Activated CD4-positive, alpha-beta memory T cell treated with anti-CD3 and anti-CD28 coated beads for 36 hours (primary cell): ENCODE results near the gene CFAP65. TPM values are rescaled to one million over a fixed set of nuclear protein-coding genes. Genes with fewer than 3 reads are reported as not detected.

Experiments used
- CTCF ChIA-PET: fragments of 350-600 bp; sonication (Branson Sonifier 250); formaldehyde crosslinking; loops from one replicate; lab custom pipeline; 2021; ENCODE audit warnings: antibody characterized with exemption, inconsistent platforms; lab: Charles Lee
- POLR2A ChIA-PET: fragments of 350-600 bp; sonication (Branson Sonifier 250); formaldehyde crosslinking; loops from one replicate; lab custom pipeline; 2021; ENCODE audit warnings: antibody characterized with exemption; lab: Charles Lee
- DNase-seq: peaks from one replicate; pipeline ENCODE4 v3.0.0-alpha.2; 2020
- H3K27ac Mint-ChIP-seq: one replicate; pipeline ENCODE4 v1.8.0; 2021; ENCODE audit warnings: mixed read lengths
- H3K27me3 Mint-ChIP-seq: one replicate; pipeline ENCODE4 v1.8.0; 2021; ENCODE audit warnings: mixed read lengths
- H3K36me3 Mint-ChIP-seq: one replicate; pipeline ENCODE4 v1.8.0; 2021; ENCODE audit warnings: mixed read lengths
- H3K4me1 Mint-ChIP-seq: one replicate; pipeline ENCODE4 v1.8.0; 2021; ENCODE audit warnings: low read depth, mixed read lengths
- H3K4me3 Mint-ChIP-seq: one replicate; pipeline ENCODE4 v1.8.0; 2021; ENCODE audit warnings: mild to moderate bottlenecking, mixed read lengths
- H3K9me3 Mint-ChIP-seq: one replicate; pipeline ENCODE4 v1.8.0; 2021; ENCODE audit warnings: mixed read lengths
- intact Hi-C: fragments of 100-400 bp; cut with micrococcal nuclease; formaldehyde crosslinking; loops from one replicate; pipeline ENCODE4 v1.15.1; 2023
- total RNA-seq, 2 experiments: library from RNA; stranded (reverse); gene quantifications; one replicate each; pipeline ENCODE4 v1.2.3, GENCODE V29; 2021

Gene CFAP65
- total RNA-seq, 2 experiments from 2014 or later, result not detected

DNA sequence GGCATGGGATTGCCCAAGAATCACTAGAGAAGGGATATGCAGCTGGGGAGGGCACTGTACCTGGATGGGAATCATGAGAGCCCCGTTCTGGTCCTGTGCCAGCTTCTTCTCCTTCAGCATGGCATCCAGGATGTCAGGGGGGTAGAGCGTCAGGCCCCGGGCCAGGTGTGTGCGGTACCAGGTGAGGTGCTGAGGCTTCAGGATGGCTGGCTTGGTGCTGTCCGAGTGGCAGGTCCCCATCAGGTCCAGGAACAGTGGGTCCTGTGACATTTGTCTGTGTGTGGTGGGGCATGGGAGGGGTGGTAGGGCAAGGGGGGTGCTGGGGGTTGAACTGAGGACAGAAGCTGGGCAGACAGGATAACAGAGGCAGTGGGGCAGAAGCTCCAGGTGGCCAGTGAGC is 13.2 kb downstream of the CFAP65 start:
- no peak for DNase-seq
- CTCF ChIA-PET, result interaction anchor here (1.9 to 6.4 kb wide), 4 partner anchors 48 to 126 kb away, joined by 8 to 81 read pairs (median 12); no protein-coding TSS in a partner anchor
- Mint-ChIP-seq H3K4me1 (no peaks in the 10 kb centered on the region), H3K36me3 (no peaks in the 10 kb centered on the region), H3K9me3 (no peaks in the 10 kb centered on the region), H3K27me3 (peaks cover 18% of the 10 kb centered on the region), H3K4me3 (no peak overlapping the region), H3K27ac (no peak overlapping the region)
- intact Hi-C loops, result no loop called here
- POLR2A ChIA-PET, result no interaction called here

GRCh38 chr2:219027511-219028055 is 13.7 kb downstream of the CFAP65 start:
- H3K27me3 Mint-ChIP-seq, result peaks cover 18% of the 10 kb centered on the region
- no peaks in the 10 kb centered on the region for H3K36me3 Mint-ChIP-seq
- H3K27ac Mint-ChIP-seq, result no peak overlapping the region
- H3K4me1 Mint-ChIP-seq, result no peaks in the 10 kb centered on the region
- ChIA-PET POLR2A (no interaction called here), CTCF (interaction anchor here (1.0 to 6.4 kb wide), 6 partner anchors 17 to 129 kb away, joined by 3 to 81 read pairs (median 7); no protein-coding TSS in a partner anchor)
- H3K4me3 Mint-ChIP-seq, result no peak overlapping the region
- no peak for DNase-seq
- no peaks in the 10 kb centered on the region for H3K9me3 Mint-ChIP-seq
- intact Hi-C loops, result no loop called here

DNA sequence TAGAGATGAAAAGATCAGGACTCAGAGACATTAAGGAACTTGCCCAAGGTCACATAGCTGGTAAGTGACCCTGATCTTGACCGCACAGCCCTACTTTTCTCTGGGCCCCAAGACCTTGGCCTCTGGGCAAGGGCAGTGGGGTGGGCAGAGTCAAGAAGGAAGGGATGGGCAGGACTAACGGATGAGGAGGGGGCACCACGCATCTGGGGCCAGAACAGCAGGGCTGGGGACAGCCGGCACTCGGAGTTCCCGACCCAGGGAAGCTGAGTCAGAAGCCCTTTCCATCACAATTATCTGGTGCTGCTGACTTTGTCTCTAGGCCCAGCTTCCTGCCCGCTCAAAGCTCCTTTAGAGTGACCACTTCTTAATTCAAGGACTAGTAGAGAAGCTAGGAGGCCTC is 14.4 kb downstream of the CFAP65 start:
- H3K36me3 Mint-ChIP-seq, result no peaks in the 10 kb centered on the region
- CTCF ChIA-PET, result interaction anchor here (1.0 to 6.4 kb wide), 6 partner anchors 16 to 129 kb away, joined by 3 to 81 read pairs (median 7); no protein-coding TSS in a partner anchor
- POLR2A ChIA-PET, result no interaction called here
- H3K27ac Mint-ChIP-seq, result no peak overlapping the region
- intact Hi-C loops, result no loop called here
- H3K4me3 Mint-ChIP-seq, result no peak overlapping the region
- H3K27me3 Mint-ChIP-seq, result peaks cover 12% of the 10 kb centered on the region
- no peaks in the 10 kb centered on the region for H3K9me3 Mint-ChIP-seq
- H3K4me1 Mint-ChIP-seq, result no peaks in the 10 kb centered on the region
- no peak for DNase-seq

GRCh38 chr2:219025637-219026585 is 15.4 kb downstream of the CFAP65 start:
- no peaks in the 10 kb centered on the region for H3K9me3 Mint-ChIP-seq
- peaks cover 8% of the 10 kb centered on the region for H3K27me3 Mint-ChIP-seq
- H3K4me3 Mint-ChIP-seq, result no peak overlapping the region
- H3K36me3 Mint-ChIP-seq, result no peaks in the 10 kb centered on the region
- ChIA-PET POLR2A (no interaction called here), CTCF (interaction anchor here (0.6 to 6.4 kb wide), 5 partner anchors 15 to 178 kb away, joined by 3 to 81 read pairs (median 6); partner anchors contain the start of gene CFAP65)
- DNase-seq, result no peak
- intact Hi-C loops, result no loop called here
- H3K27ac Mint-ChIP-seq, result no peak overlapping the region
- no peaks in the 10 kb centered on the region for H3K4me1 Mint-ChIP-seq

- Mint-ChIP-seq H3K27ac (no peak overlapping the region), H3K36me3 (no peaks in the 10 kb centered on the region), H3K9me3 (no peaks in the 10 kb centered on the region), H3K4me1 (no peaks in the 10 kb centered on the region), H3K27me3 (peaks cover 3% of the 10 kb centered on the region), H3K4me3 (no peak overlapping the region)
- CTCF ChIA-PET, result interaction anchor here (0.6 to 2.1 kb wide), 4 partner anchors 29 to 131 kb away, joined by 3 to 5 read pairs (median 4); no protein-coding TSS in a partner anchor
- no peak for DNase-seq
- POLR2A ChIA-PET, result no interaction called here
- intact Hi-C loops, result no loop called here
These were observed 17.3 kb downstream of the CFAP65 start for GRCh38 chr2:219024059-219024458.

DNA sequence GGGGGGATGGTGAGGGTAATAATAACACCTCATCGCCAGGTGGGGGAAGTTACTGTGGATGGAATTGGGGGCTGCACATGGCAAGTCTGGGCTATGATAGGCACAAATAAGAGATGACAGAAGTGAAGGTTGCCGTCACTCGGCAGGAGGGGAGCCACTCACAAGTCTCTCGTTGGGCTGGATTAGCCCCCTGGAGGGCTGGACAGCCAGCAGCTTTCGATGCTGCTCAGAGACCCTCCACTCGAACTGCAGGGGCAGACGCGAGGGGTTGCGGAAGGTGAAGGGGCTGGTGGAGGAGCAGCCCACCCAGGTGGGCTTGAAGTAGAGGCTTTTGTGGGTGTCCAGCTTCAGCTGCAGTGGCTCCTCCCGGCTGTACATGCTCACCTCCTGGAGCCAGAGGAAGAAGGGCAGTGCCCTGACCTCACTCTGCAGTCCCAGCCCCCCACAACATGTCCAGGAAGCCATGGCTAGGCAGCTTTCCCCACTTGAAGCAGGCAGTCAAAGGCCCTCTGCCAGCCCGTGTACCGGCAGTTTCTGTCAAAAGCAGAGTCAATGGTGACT is 18.2 kb downstream of the CFAP65 start:
- DNase-seq, result no peak
- H3K27me3 Mint-ChIP-seq, result no peaks in the 10 kb centered on the region
- H3K4me3 Mint-ChIP-seq, result no peak overlapping the region
- intact Hi-C loops, result no loop called here
- H3K4me1 Mint-ChIP-seq, result no peaks in the 10 kb centered on the region
- ChIA-PET CTCF (interaction anchor here (2.1 kb wide), 1 partner anchor 132 kb away, joined by 5 read pairs; no protein-coding TSS in a partner anchor), POLR2A (no interaction called here)
- no peaks in the 10 kb centered on the region for H3K36me3 Mint-ChIP-seq
- no peak overlapping the region for H3K27ac Mint-ChIP-seq
- no peaks in the 10 kb centered on the region for H3K9me3 Mint-ChIP-seq

DNA sequence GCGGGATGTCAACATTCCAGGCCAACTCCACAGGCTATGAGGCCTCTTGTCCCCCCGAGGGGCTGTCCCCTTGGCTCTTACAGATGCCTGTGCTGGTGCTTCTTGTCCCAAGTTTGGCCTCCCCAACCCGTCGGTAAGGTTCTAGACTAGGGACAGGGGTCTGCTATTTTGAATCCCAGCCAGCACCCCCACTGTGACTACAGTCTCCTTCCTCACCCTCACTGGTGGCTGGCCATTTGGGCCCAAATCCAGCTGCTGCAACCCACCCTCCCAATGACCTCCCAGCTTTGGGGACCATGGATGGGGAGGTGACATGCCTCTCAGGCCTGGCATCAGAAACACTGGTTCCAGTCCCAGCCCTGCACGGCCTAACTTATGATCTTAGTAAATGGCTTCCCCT is 18.7 kb downstream of the CFAP65 start:
- Mint-ChIP-seq H3K4me3 (no peak overlapping the region), H3K4me1 (no peaks in the 10 kb centered on the region), H3K27ac (no peak overlapping the region), H3K36me3 (no peaks in the 10 kb centered on the region), H3K27me3 (no peaks in the 10 kb centered on the region), H3K9me3 (no peaks in the 10 kb centered on the region)
- ChIA-PET CTCF (no interaction called here), POLR2A (no interaction called here)
- intact Hi-C loops, result no loop called here
- no peak for DNase-seq

- DNase-seq, result no peak
- Mint-ChIP-seq H3K27me3 (no peaks in the 10 kb centered on the region), H3K36me3 (no peaks in the 10 kb centered on the region), H3K4me1 (no peaks in the 10 kb centered on the region), H3K4me3 (no peak overlapping the region), H3K9me3 (no peaks in the 10 kb centered on the region), H3K27ac (no peak overlapping the region)
- intact Hi-C loops, result no loop called here
- ChIA-PET POLR2A (no interaction called here), CTCF (no interaction called here)
These were observed 19.3 kb downstream of the CFAP65 start for GRCh38 chr2:219022041-219022440.

- H3K27ac Mint-ChIP-seq, result no peak overlapping the region
- H3K9me3 Mint-ChIP-seq, result no peaks in the 10 kb centered on the region
- H3K4me1 Mint-ChIP-seq, result no peaks in the 10 kb centered on the region
- DNase-seq, result no peak
- CTCF ChIA-PET, result interaction anchor here (3.3 kb wide), 1 partner anchor 8 kb away, joined by 14 read pairs; no protein-coding TSS in a partner anchor
- POLR2A ChIA-PET, result no interaction called here
- H3K27me3 Mint-ChIP-seq, result no peaks in the 10 kb centered on the region
- H3K36me3 Mint-ChIP-seq, result no peaks in the 10 kb centered on the region
- H3K4me3 Mint-ChIP-seq, result no peak overlapping the region
- intact Hi-C loops, result no loop called here
These were observed 19.7 kb downstream of the CFAP65 start for GRCh38 chr2:219021591-219021990.

DNA sequence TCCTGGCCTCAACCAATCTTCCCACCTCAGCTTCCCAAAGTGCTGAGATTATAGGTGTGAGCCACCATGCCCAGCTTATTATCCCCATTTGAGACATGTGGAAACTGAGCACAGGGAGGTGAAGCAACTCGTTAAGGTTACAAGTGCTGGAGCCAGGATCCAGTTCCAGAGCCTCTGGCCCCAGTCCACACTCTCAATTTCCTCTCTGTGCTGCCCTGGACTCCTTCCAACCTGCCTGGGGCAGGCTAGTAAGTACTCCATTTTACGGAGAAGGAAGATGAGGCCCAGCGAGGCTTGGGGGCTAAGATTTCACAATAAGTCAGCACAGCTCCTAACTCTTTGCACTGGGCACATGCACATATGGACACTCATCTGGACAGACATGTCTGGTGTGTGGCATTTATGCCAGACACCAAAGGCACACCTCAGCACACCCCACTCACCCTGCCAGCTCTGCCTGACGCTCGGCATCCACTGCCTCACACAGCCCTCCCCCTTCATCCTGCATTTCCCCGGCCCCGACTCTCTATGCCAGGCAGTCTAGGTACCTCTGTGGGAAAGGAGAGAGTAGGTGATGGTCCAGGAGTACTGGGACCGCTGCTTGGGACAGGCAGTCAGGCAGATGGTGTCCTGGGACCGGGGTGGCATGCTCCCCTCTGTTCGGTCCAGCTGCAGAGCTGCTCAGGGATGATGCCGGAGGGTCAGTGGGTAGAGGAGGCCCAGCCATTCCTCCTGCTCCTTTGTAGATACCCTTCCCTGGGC is 20.5 kb downstream of the CFAP65 start:
- Mint-ChIP-seq H3K27ac (no peak overlapping the region), H3K4me3 (no peak overlapping the region), H3K27me3 (no peaks in the 10 kb centered on the region), H3K4me1 (no peaks in the 10 kb centered on the region), H3K36me3 (no peaks in the 10 kb centered on the region), H3K9me3 (no peaks in the 10 kb centered on the region)
- DNase-seq, result no peak
- POLR2A ChIA-PET, result no interaction called here
- CTCF ChIA-PET, result interaction anchor here (1.0 to 3.3 kb wide), 2 partner anchors 9 to 99 kb away, joined by 3 to 14 read pairs; no protein-coding TSS in a partner anchor
- intact Hi-C loops, result no loop called here

DNA sequence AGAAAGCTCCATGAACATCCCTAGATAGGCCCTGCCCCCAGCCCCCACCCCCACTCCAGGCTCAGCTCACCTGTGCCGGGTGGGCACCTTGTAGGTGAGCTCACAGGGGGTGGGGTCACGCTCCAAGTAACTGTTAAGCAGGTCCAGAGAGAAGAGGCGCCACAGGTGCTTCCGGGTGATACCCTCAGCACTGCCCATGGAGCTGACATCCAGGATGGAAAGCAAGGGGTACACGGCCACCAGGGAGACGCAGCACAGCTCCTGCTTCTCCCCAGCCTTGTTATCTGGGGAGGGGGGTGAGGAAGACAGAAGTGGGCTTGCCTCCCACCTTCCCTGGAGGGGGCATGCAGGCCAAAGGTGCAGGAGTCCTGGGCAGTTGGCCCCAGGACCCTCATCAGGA is 21.9 kb downstream of the CFAP65 start:
- Mint-ChIP-seq H3K27ac (no peak overlapping the region), H3K9me3 (no peaks in the 10 kb centered on the region), H3K27me3 (no peaks in the 10 kb centered on the region), H3K4me3 (no peak overlapping the region), H3K36me3 (no peaks in the 10 kb centered on the region), H3K4me1 (no peaks in the 10 kb centered on the region)
- DNase-seq, result no peak
- POLR2A ChIA-PET, result no interaction called here
- CTCF ChIA-PET, result interaction anchor here (1.3 to 3.3 kb wide), 2 partner anchors 10 to 135 kb away, joined by 4 to 14 read pairs; no protein-coding TSS in a partner anchor
- intact Hi-C loops, result no loop called here
